Progenitor cell of endocrine pancreas (in vitro differentiated cells): ENCODE results near the gene ACD. TPM values are rescaled to one million over a fixed set of nuclear protein-coding genes. Genes with fewer than 3 reads are reported as not detected.

Experiments
- DNase-seq: peaks from one replicate; pipeline ENCODE4 v3.0.0; 2021; ENCODE audit warnings: low spot score; ENCODE audit not compliant: unreplicated experiment
- H3K27ac Mint-ChIP-seq: 2 replicates; pipeline ENCODE4 v1.8.0; 2021; ENCODE audit warnings: mild to moderate bottlenecking, moderate library complexity, mixed read lengths
- H3K27me3 Mint-ChIP-seq: 2 replicates; pipeline ENCODE4 v1.8.0; 2021; ENCODE audit warnings: mixed read lengths
- H3K36me3 Mint-ChIP-seq: 2 replicates; pipeline ENCODE4 v1.8.0; 2022; ENCODE audit warnings: mixed read lengths; ENCODE audit not compliant: insufficient read depth
- H3K4me1 Mint-ChIP-seq: 2 replicates; pipeline ENCODE4 v1.8.0; 2021; ENCODE audit warnings: low read depth, mixed read lengths
- H3K4me3 Mint-ChIP-seq: 2 replicates; pipeline ENCODE4 v1.8.0; 2021; ENCODE audit warnings: low read depth, mild to moderate bottlenecking, moderate library complexity, mixed read lengths
- H3K9me3 Mint-ChIP-seq: 2 replicates; pipeline ENCODE4 v1.8.0; 2021; ENCODE audit warnings: low read depth, mixed read lengths
- total RNA-seq: library from RNA; stranded (reverse); gene quantifications from 2 replicates; pipeline ENCODE4 v1.2.1, GENCODE V29; 2021
- TF ChIP-seq, protein P1 (sequence below): fragments of 200-600 bp; sonication (generic); IDR thresholded peaks from one replicate; pipeline ENCODE4 v1.5.0; 2021; ENCODE audit warnings: antibody characterized with exemption, mild to moderate bottlenecking; ENCODE audit not compliant: unreplicated experiment

Gene ACD
- total RNA-seq, 1 donor from 2014 or later, result 32.7 TPM

DNA sequence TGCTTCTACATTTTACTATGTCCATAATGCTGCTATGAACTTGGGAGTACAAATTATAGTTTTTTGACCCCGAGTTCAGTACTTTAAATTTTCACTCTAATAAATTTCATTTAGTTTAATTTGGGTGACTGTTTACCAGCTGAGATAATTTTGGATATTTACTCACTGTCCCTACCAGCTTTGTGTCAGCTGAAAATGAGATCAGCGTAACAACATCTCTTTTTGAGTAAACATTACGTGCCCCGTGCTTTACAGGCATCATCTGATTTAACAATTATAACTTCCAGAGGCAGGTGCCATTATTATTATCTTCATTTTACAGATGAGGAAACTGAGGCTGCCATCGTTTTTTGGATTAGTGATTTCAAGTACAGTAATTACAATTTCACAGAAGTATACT is 44.0 kb upstream of the ACD start:
- no peak for DNase-seq
- Mint-ChIP-seq H3K27me3 (no peaks in the 10 kb centered on the region), H3K27ac (no peak overlapping the region), H3K9me3 (no peaks in the 10 kb centered on the region), H3K4me3 (no peak overlapping the region), H3K36me3 (peaks cover 1% of the 10 kb centered on the region), H3K4me1 (no peaks in the 10 kb centered on the region)
- TF ChIP-seq, protein P1, sequence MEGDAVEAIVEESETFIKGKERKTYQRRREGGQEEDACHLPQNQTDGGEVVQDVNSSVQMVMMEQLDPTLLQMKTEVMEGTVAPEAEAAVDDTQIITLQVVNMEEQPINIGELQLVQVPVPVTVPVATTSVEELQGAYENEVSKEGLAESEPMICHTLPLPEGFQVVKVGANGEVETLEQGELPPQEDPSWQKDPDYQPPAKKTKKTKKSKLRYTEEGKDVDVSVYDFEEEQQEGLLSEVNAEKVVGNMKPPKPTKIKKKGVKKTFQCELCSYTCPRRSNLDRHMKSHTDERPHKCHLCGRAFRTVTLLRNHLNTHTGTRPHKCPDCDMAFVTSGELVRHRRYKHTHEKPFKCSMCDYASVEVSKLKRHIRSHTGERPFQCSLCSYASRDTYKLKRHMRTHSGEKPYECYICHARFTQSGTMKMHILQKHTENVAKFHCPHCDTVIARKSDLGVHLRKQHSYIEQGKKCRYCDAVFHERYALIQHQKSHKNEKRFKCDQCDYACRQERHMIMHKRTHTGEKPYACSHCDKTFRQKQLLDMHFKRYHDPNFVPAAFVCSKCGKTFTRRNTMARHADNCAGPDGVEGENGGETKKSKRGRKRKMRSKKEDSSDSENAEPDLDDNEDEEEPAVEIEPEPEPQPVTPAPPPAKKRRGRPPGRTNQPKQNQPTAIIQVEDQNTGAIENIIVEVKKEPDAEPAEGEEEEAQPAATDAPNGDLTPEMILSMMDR, result no peak

DNA sequence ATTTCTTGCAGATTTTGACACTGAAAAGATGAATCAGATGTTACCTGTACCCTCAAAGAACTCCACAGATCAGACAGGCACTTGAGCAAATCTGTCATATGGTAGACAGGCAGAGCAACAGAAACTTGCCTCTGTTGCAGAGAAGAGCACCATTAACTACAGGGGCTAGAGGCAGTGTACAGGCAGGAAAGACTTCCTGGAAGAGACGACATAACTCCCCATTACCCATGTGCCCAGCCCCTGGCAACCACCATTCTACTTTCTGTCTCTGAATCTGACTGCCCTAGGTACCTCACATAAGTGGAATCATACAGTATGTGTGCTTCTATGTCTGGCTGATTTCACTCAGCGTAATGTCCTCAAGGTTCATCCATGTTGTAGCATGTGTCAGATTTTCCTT is 43.6 kb upstream of the ACD start:
- no peaks in the 10 kb centered on the region for H3K9me3 Mint-ChIP-seq
- DNase-seq, result no peak
- TF ChIP-seq, protein P1, result no peak
- no peak overlapping the region for H3K27ac Mint-ChIP-seq
- no peaks in the 10 kb centered on the region for H3K27me3 Mint-ChIP-seq
- no peak overlapping the region for H3K4me3 Mint-ChIP-seq
- H3K36me3 Mint-ChIP-seq, result peaks cover 4% of the 10 kb centered on the region
- H3K4me1 Mint-ChIP-seq, result no peaks in the 10 kb centered on the region

DNA sequence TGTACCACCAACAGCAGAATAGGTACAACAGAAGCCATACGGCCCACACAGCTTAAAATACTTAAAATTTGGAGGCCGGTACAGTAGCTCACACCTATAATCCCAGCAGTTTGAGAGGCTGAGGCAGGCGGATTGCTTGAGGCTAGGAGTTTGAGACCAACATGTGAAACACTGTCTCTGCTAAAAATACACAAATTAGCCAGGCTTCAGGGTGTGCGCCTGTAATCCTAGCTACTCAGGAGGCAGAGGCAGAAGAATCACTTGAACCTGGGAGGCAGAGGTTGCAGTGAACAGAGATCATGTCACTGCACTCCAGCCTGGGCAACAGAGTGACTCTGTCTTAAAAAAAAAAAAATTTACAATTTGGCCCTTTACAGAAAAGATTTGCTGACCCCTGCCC is 42.1 kb upstream of the ACD start:
- Mint-ChIP-seq H3K27ac (no peak overlapping the region), H3K4me1 (no peaks in the 10 kb centered on the region), H3K9me3 (no peaks in the 10 kb centered on the region), H3K27me3 (no peaks in the 10 kb centered on the region), H3K4me3 (no peak overlapping the region), H3K36me3 (peaks cover 5% of the 10 kb centered on the region)
- DNase-seq, result no peak
- TF ChIP-seq, protein P1, result no peak

DNA sequence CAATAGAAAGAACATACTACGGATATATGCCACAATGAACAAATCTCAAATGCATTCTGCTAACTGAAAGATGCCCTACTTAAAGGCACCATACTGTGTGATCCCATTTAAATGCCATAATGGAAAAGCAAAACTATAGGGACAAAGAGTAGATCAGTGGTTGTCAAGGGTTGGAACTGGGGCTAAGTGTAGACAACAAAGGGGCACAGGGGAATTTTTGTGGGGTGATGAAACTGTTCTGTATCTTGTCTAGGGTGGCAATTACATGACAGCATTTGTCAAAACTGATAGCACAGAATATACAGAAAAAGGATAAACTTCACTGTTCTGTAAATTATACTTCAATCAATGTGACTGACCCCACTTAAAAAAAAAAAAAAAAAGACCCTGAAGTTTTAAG is 41.4 kb upstream of the ACD start:
- Mint-ChIP-seq H3K27ac (no peak overlapping the region), H3K4me3 (no peak overlapping the region), H3K27me3 (no peaks in the 10 kb centered on the region), H3K4me1 (no peaks in the 10 kb centered on the region), H3K9me3 (no peaks in the 10 kb centered on the region), H3K36me3 (peaks cover 4% of the 10 kb centered on the region)
- TF ChIP-seq, protein P1, result no peak
- no peak for DNase-seq

DNA sequence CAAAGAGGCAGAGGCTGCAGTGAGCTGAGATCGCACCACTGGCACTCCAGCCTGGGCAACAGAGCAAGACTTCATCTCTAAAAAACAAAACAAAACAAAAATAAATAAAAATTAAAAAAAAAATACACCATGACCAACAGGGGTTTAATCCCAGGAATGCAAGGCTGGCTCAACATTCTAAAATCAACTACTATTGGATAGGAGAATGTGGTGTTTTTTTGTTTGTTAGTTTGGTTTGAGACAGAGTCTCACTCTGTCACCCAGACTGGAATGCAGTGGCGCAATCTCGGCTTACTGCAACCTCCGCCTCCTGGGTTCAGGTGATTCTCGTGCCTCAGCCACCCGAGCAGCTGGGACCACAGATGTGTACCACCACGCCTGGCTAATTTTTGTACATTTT is 39.2 kb upstream of the ACD start:
- no peak overlapping the region for H3K4me3 Mint-ChIP-seq
- H3K27me3 Mint-ChIP-seq, result no peaks in the 10 kb centered on the region
- H3K9me3 Mint-ChIP-seq, result no peaks in the 10 kb centered on the region
- TF ChIP-seq, protein P1, result no peak
- H3K36me3 Mint-ChIP-seq, result peaks cover 4% of the 10 kb centered on the region
- no peaks in the 10 kb centered on the region for H3K4me1 Mint-ChIP-seq
- DNase-seq, result no peak
- no peak overlapping the region for H3K27ac Mint-ChIP-seq
